SK-N-MC (cell line): ENCODE measurements around the gene SLC25A38.

Experiments used
- EZH2 ChIP-seq: fragments of 200-600 bp; sonication (generic); IDR thresholded peaks from one replicate; pipeline ENCODE4 v1.6.1; 2017; ENCODE audit warnings: antibody characterized with exemption
- POLR2AphosphoS5 ChIP-seq: IDR thresholded peaks from 2 replicates; pipeline ENCODE4 v1.6.1; 2012; ENCODE audit warnings: mild to moderate bottlenecking, low read depth, low read length, borderline replicate concordance

DNA sequence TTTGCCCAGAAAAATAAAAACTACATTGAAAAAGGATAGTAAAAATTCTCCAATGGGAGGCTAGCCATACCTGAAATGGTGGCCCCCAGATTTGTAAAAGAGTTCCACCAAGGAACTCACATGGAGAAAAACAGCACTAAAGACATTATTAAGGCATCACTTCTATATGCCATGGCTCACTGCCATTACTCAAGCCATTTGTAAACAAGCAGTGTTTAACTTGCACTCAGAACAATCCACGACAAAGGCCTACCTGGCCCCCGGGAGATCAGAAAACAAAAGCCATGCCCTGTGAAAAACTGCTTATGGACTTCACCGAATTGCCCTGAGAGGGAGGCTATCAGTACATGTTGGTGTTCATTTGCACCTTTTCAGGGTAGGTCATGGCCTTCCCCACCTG lies 34.1 kb upstream of the SLC25A38 start:
- TF ChIP-seq POLR2AphosphoS5 (no peak), EZH2 (no peak)
